Fibroblast of lung (primary cell): Measurements from ENCODE around the gene GNAZ.

Experiments used
- CTCF ChIP-seq, 2 donors: IDR thresholded peaks in 1 of 2; conservative IDR thresholded peaks in 1 of 2; 1 replicate in 1 of 2; 2 replicates in 1 of 2; pipeline ENCODE4 v1.5.1; 2011 to 2012; ENCODE audit warnings: low read length in 2 of 2, control low read depth in 1 of 2, inconsistent platforms in 1 of 2, low read depth in 1 of 2, mild to moderate bottlenecking in 1 of 2
- EZH2 ChIP-seq: IDR thresholded peaks from 2 replicates; pipeline ENCODE4 v1.5.1; 2012; ENCODE audit warnings: low read length, control low read depth, mild to moderate bottlenecking; ENCODE audit errors: missing control alignments

- TF ChIP-seq CTCF (conservative IDR thresholded peaks at IDR 0.05 in 1 of 2, IDR thresholded peaks at IDR 0.05 in 1 of 2; ENCODE audit: low read depth in 1 of 2, low read length in 2 of 2), result no peak
- TF ChIP-seq EZH2, result no peak
Measured at GRCh38 chr22:23032658-23033057, 37.7 kb upstream of the GNAZ start.
